HFFc6 (cell line): ENCODE results near the gene NUAK1. TPM values are rescaled to one million over a fixed set of nuclear protein-coding genes. Genes with fewer than 3 reads are reported as not detected.

Source experiments
- DNase-seq: peaks from one replicate; pipeline ENCODE4 v3.0.0-alpha.2; 2018
- H3K27ac Mint-ChIP-seq: 2 replicates; pipeline ENCODE4 v1.8.0; 2020; ENCODE audit warnings: mild to moderate bottlenecking, mixed read lengths
- H3K27me3 Mint-ChIP-seq: 2 replicates; pipeline ENCODE4 v1.8.0; 2021; ENCODE audit warnings: mild to moderate bottlenecking, moderate library complexity, mixed read lengths; ENCODE audit not compliant: insufficient read depth
- H3K36me3 Mint-ChIP-seq: 2 replicates; pipeline ENCODE4 v1.8.0; 2021; ENCODE audit warnings: low read depth, mixed read lengths
- H3K4me1 Mint-ChIP-seq: 2 replicates; pipeline ENCODE4 v1.8.0; 2020; ENCODE audit warnings: low read depth, mixed read lengths
- H3K4me3 Mint-ChIP-seq: 2 replicates; pipeline ENCODE4 v1.8.0; 2020; ENCODE audit warnings: mild to moderate bottlenecking, moderate library complexity, mixed read lengths
- H3K9me3 Mint-ChIP-seq: 2 replicates; pipeline ENCODE4 v1.8.0; 2020; ENCODE audit warnings: mild to moderate bottlenecking, mixed read lengths
- CTCF ChIP-seq: fragments of 200-600 bp; sonication (generic); IDR thresholded peaks from 2 replicates; pipeline ENCODE4 v1.5.0; 2021; ENCODE audit warnings: antibody characterized with exemption, mild to moderate bottlenecking
- total RNA-seq, 6 experiments: library from RNA; stranded (reverse); fragmentation: NEBNext Ultra II Directional; extraction: Animal tissue kit (Norgen Biotek cat#: 25700); gene quantifications; 2 replicates in 1 of 6; 3 replicates in 5 of 6; pipeline ENCODE4 v1.2.3, GENCODE V29; 2021

NUAK1 gene
- total RNA-seq, 6 experiments from 2014 or later, result 11.0 to 37.3 (median 14.1) TPM

- TF ChIP-seq CTCF, result no peak
- DNase-seq, result no peak
- Mint-ChIP-seq H3K4me1 (peaks cover 78% of the 10 kb centered on the region), H3K4me3 (no peak overlapping the region), H3K27me3 (peaks cover 4% of the 10 kb centered on the region; the same call in 1 of the 2 replicates), H3K36me3 (peaks cover 22% of the 10 kb centered on the region), H3K27ac (no peak overlapping the region; the same call in 1 of the 2 replicates), H3K9me3 (no peaks in the 10 kb centered on the region)
Measured at GRCh38 chr12:106130474-106131113, 8.2 kb downstream of the NUAK1 start.

- DNase-seq, result no peak
- H3K4me3 Mint-ChIP-seq, result no peak overlapping the region
- peaks cover 20% of the 10 kb centered on the region for H3K36me3 Mint-ChIP-seq
- H3K27me3 Mint-ChIP-seq, result peaks cover 4% of the 10 kb centered on the region; the same call in 1 of the 2 replicates
- H3K9me3 Mint-ChIP-seq, result no peaks in the 10 kb centered on the region
- 0 out of 2 replicates have a peak overlapping the region, but pooled peaks have one; percentile 25 for H3K27ac Mint-ChIP-seq
- peaks cover 76% of the 10 kb centered on the region for H3K4me1 Mint-ChIP-seq
- TF ChIP-seq CTCF, result no peak
Measured at GRCh38 chr12:106128585-106129328, 10.0 kb downstream of the NUAK1 start.

GRCh38 chr12:106127338-106128126 is 11.2 kb downstream of the NUAK1 start:
- peaks cover 13% of the 10 kb centered on the region for H3K36me3 Mint-ChIP-seq
- H3K27me3 Mint-ChIP-seq, result peaks cover 4% of the 10 kb centered on the region; the same call in 1 of the 2 replicates
- H3K4me1 Mint-ChIP-seq, result peaks cover 76% of the 10 kb centered on the region
- peak overlapping the region; percentile 84 for H3K27ac Mint-ChIP-seq
- no peak for DNase-seq
- peak overlapping the region; percentile 32; the same call in 1 of the 2 replicates for H3K4me3 Mint-ChIP-seq
- 0 out of 2 replicates have a peak, but pooled peaks have one; percentile 11 for TF ChIP-seq CTCF
- H3K9me3 Mint-ChIP-seq, result no peaks in the 10 kb centered on the region

- H3K27me3 Mint-ChIP-seq, result peaks cover 4% of the 10 kb centered on the region; the same call in 1 of the 2 replicates
- H3K27ac Mint-ChIP-seq, result peak overlapping the region; percentile 84
- H3K36me3 Mint-ChIP-seq, result peaks cover 17% of the 10 kb centered on the region
- H3K4me3 Mint-ChIP-seq, result peak overlapping the region; percentile 32
- no peak for TF ChIP-seq CTCF
- no peaks in the 10 kb centered on the region for H3K9me3 Mint-ChIP-seq
- peaks cover 76% of the 10 kb centered on the region for H3K4me1 Mint-ChIP-seq
- peak; percentile 77 for DNase-seq
Measured at GRCh38 chr12:106126441-106127337, 12.1 kb downstream of the NUAK1 start.
